HCT116 (cell line): ENCODE data around the gene HOXA7. TPM values are rescaled to one million over a fixed set of nuclear protein-coding genes. Genes with fewer than 3 reads are reported as not detected.

Source experiments
- ATAC-seq: fragments of 200-7000 bp; cut with Tn5 transposase; 2 replicates; pipeline ENCODE4 v1.9.1; 2020; ENCODE audit warnings: mild to moderate bottlenecking, moderate library complexity
- BruUV-seq: library from RNA; stranded (reverse); fragments of 400-500 nt; replicated peaks from 2 replicates; lab custom pipeline; 2021; lab: Mats Ljungman, UMichigan
- CTCF ChIA-PET: fragments of 300-600 bp; sonication (Branson Sonifier 250); formaldehyde crosslinking; loops from one replicate; lab custom pipeline; 2021; ENCODE audit warnings: antibody characterized with exemption; lab: Charles Lee
- POLR2A ChIA-PET: fragments of 300-600, 350-600 bp; sonication (Branson Sonifier 250); formaldehyde crosslinking; loops from one replicate; lab custom pipeline; 2021; ENCODE audit warnings: antibody characterized with exemption; lab: Charles Lee
- RAD21 ChIA-PET, 2 experiments: fragments of 300-600 bp; sonication (Branson Sonifier 250); formaldehyde crosslinking; loops; one replicate each; lab custom pipeline; 2023; ENCODE audit warnings: low total read pairs in 2 of 2; ENCODE audit not compliant: uncharacterized antibody in 2 of 2, unreplicated experiment in 2 of 2, low non-redundant PET in 1 of 2; lab: Charles Lee
- DNase-seq: peaks from one replicate; pipeline ENCODE4 v3.0.0-alpha.2; 2010; ENCODE audit warnings: low read depth, low spot score
- H2AFZ ChIP-seq: fragments of 200-600 bp; shearing (Covaris generic), sonication (generic); 2 replicates; pipeline ENCODE4 v1.6.1; 2017; ENCODE audit warnings: low read depth, mixed run types, mixed read lengths, antibody characterized with exemption, low read length; ENCODE audit not compliant: poor library complexity, severe bottlenecking
- H3K27ac ChIP-seq: 2 replicates; pipeline ENCODE4 v1.5.1; 2012; ENCODE audit warnings: low read depth, low read length
- H3K27me3 ChIP-seq: fragments of 200-600 bp; sonication (generic); 2 replicates; pipeline ENCODE4 v1.6.1; 2016; ENCODE audit warnings: mixed run types, low read length, mixed read lengths; ENCODE audit not compliant: insufficient read depth
- H3K36me3 ChIP-seq, 2 experiments: fragments of 200-500 bp in 1 of 2; fragments of 200-600 bp in 1 of 2; sonication (Bioruptor generic) in 1 of 2; sonication (generic) in 1 of 2; 2 replicates each; pipeline versions ENCODE4 v1.5.1 to v1.6.1; 2014 to 2016; ENCODE audit warnings: low read length in 2 of 2, inconsistent platforms in 1 of 2, mixed read lengths in 1 of 2, mixed run types in 1 of 2; ENCODE audit not compliant: insufficient read depth in 2 of 2, control insufficient read depth in 1 of 2
- H3K4me1 ChIP-seq, 2 experiments: fragments of 200-600 bp in 1 of 2; sonication (generic) in 1 of 2; 2 replicates each; pipeline versions ENCODE4 v1.5.1 to v1.6.1; 2012 to 2017; ENCODE audit warnings: low read length in 2 of 2, inconsistent platforms in 1 of 2, mild to moderate bottlenecking in 1 of 2, mixed read lengths in 1 of 2, mixed run types in 1 of 2, moderate library complexity in 1 of 2; ENCODE audit not compliant: insufficient read depth in 2 of 2, control insufficient read depth in 1 of 2
- H3K4me2 ChIP-seq: fragments of 200-600 bp; sonication (generic); 2 replicates; pipeline ENCODE4 v1.6.1; 2017; ENCODE audit warnings: mixed run types, low read length, mixed read lengths
- H3K4me3 ChIP-seq, 2 experiments: fragments of 200-600 bp in 1 of 2; sonication (generic) in 1 of 2; replicated peaks in 1 of 2; 2 replicates each; pipeline ENCODE4 v1.5.1; 2011 to 2016; ENCODE audit warnings: low read length in 2 of 2, control low read depth in 1 of 2, low read depth in 1 of 2, mild to moderate bottlenecking in 1 of 2, mixed read lengths in 1 of 2, mixed run types in 1 of 2
- H3K79me2 ChIP-seq: fragments of 200-600 bp; sonication (generic); 2 replicates; pipeline ENCODE4 v1.6.1; 2017; ENCODE audit warnings: mild to moderate bottlenecking, mixed run types, low read length, moderate library complexity, mixed read lengths; ENCODE audit not compliant: insufficient read depth
- H3K9ac ChIP-seq: fragments of 200-600 bp; sonication (generic); 2 replicates; pipeline ENCODE4 v1.6.1; 2016; ENCODE audit warnings: low read length, mixed read lengths
- H3K9me2 ChIP-seq: fragments of 200-600 bp; sonication (generic), shearing (Covaris generic); 2 replicates; pipeline ENCODE4 v1.6.1; 2017; ENCODE audit warnings: mixed run types, mild to moderate bottlenecking, moderate library complexity; ENCODE audit not compliant: insufficient read depth
- H3K9me3 ChIP-seq, 2 experiments: fragments of 200-500 bp in 1 of 2; fragments of 200-600 bp in 1 of 2; sonication (Bioruptor generic) in 1 of 2; sonication (generic) in 1 of 2; 2 replicates each; pipeline ENCODE4 v1.6.1; 2014 to 2017; ENCODE audit warnings: low read length in 2 of 2, mixed read lengths in 2 of 2, inconsistent platforms in 1 of 2, low read depth in 1 of 2, mild to moderate bottlenecking in 1 of 2, mixed run types in 1 of 2, moderate library complexity in 1 of 2; ENCODE audit not compliant: control insufficient read depth in 1 of 2, insufficient read depth in 1 of 2
- H4K20me1 ChIP-seq: fragments of 200-600 bp; sonication (generic), shearing (Covaris generic); 2 replicates; pipeline ENCODE4 v1.6.1; 2017; ENCODE audit warnings: mixed run types, mild to moderate bottlenecking, moderate library complexity; ENCODE audit not compliant: insufficient read depth
- ATF3 ChIP-seq: IDR thresholded peaks from 2 replicates; pipeline ENCODE4 v1.6.1; 2012
- CBX3 ChIP-seq: IDR thresholded peaks from 2 replicates; pipeline ENCODE4 v1.6.1; 2012; ENCODE audit warnings: low read depth
- CEBPB ChIP-seq: IDR thresholded peaks from 2 replicates; pipeline ENCODE4 v1.6.1; 2012; ENCODE audit warnings: low read depth
- CTCF ChIP-seq, 3 experiments: fragments of 200-600 bp in 1 of 3; sonication (generic) in 1 of 3; IDR thresholded peaks in 2 of 3; conservative IDR thresholded peaks in 1 of 3; 2 replicates each; pipeline ENCODE4 v1.5.1; 2012 to 2017; ENCODE audit warnings: low read depth in 2 of 3, low read length in 2 of 3, antibody characterized with exemption in 1 of 3, borderline replicate concordance in 1 of 3, control low read depth in 1 of 3, mild to moderate bottlenecking in 1 of 3, mixed read lengths in 1 of 3, mixed run types in 1 of 3, moderate library complexity in 1 of 3; ENCODE audit not compliant: insufficient read depth in 1 of 3
- ELF1 ChIP-seq: IDR thresholded peaks from 2 replicates; pipeline ENCODE4 v1.6.1; 2012; ENCODE audit warnings: low read depth, borderline replicate concordance
- EZH2 ChIP-seq: fragments of 200-600 bp; sonication (generic); IDR thresholded peaks from 2 replicates; pipeline ENCODE4 v1.6.1; 2017; ENCODE audit warnings: antibody characterized with exemption, mixed run types
- EZH2phosphoT487 ChIP-seq: fragments of 200-600 bp; IDR thresholded peaks from 2 replicates; pipeline ENCODE4 v1.6.1; 2018; ENCODE audit warnings: antibody characterized with exemption, borderline replicate concordance
- FOSL1 ChIP-seq: IDR thresholded peaks from 2 replicates; pipeline ENCODE4 v1.6.1; 2012; ENCODE audit warnings: low read depth
- JUND ChIP-seq: IDR thresholded peaks from 2 replicates; pipeline ENCODE4 v1.6.1; 2012
- MAX ChIP-seq: IDR thresholded peaks from 2 replicates; pipeline ENCODE4 v1.6.1; 2012
- POLR2AphosphoS5 ChIP-seq: IDR thresholded peaks from 2 replicates; pipeline ENCODE4 v1.6.1; 2011; ENCODE audit warnings: mild to moderate bottlenecking, low read depth, low read length, moderate library complexity
- RAD21 ChIP-seq: IDR thresholded peaks from 2 replicates; pipeline ENCODE4 v1.6.1; 2012; ENCODE audit warnings: low read depth, mild to moderate bottlenecking
- REST ChIP-seq: IDR thresholded peaks from 2 replicates; pipeline ENCODE4 v1.6.1; 2012; ENCODE audit warnings: low read depth
- SP1 ChIP-seq: IDR thresholded peaks from 2 replicates; pipeline ENCODE4 v1.6.1; 2012; ENCODE audit warnings: low read depth
- SRF ChIP-seq: IDR thresholded peaks from 2 replicates; pipeline ENCODE4 v1.6.1; 2012; ENCODE audit warnings: low read depth
- TCF7L2 ChIP-seq: IDR thresholded peaks from 2 replicates; pipeline ENCODE4 v1.7.0; 2011; ENCODE audit warnings: borderline replicate concordance, inconsistent platforms; ENCODE audit not compliant: insufficient read depth, insufficient read length; ENCODE audit errors: extremely low read depth
- YY1 ChIP-seq: IDR thresholded peaks from 2 replicates; pipeline ENCODE4 v1.6.1; 2011; ENCODE audit warnings: low read length, low read depth, moderate library complexity, mild to moderate bottlenecking; ENCODE audit not compliant: insufficient replicate concordance; ENCODE audit errors: extremely low read depth
- ZBTB33 ChIP-seq: IDR thresholded peaks from 2 replicates; pipeline ENCODE4 v1.6.1; 2011; ENCODE audit warnings: mild to moderate bottlenecking, low read length, moderate library complexity; ENCODE audit not compliant: insufficient replicate concordance; ENCODE audit errors: extremely low read depth
- ZFX ChIP-seq: fragments of 450-650 bp; IDR thresholded peaks from 2 replicates; pipeline ENCODE4 v1.6.1; 2017
- intact Hi-C: fragments of 100-400 bp; cut with micrococcal nuclease; formaldehyde crosslinking; loops from 2 replicates; pipeline ENCODE4 v1.10.0; 2022
- total RNA-seq: library from RNA; stranded (reverse); gene quantifications from one replicate; pipeline ENCODE4 v1.2.1, GENCODE V29; 2021; ENCODE audit not compliant: unreplicated experiment

Gene HOXA7
- total RNA-seq, 1 experiment from 2014 or later: 15.0 TPM

GRCh38 chr7:27175626-27176523 is 19.4 kb upstream of the HOXA7 start:
- H3K4me3 ChIP-seq: no peak overlapping the region
- no peaks in the 10 kb centered on the region for H4K20me1 ChIP-seq
- peaks cover 34 to 58% of the 10 kb centered on the region in 2 experiments for H3K4me1 ChIP-seq
- CTCF ChIA-PET: no interaction called here
- intact Hi-C loops: no loop called here
- DNase-seq: no peak
- RAD21 ChIA-PET: no interaction called here
- POLR2A ChIA-PET: interaction anchor here (1.2 to 2.2 kb wide), 2 partner anchors 9 kb away, joined by 4 to 7 read pairs; partner anchors contain the start of gene HOXA11
- no peak overlapping the region for H2AFZ ChIP-seq
- no peaks in the 10 kb centered on the region for H3K27me3 ChIP-seq
- H3K36me3 ChIP-seq: no peaks in the 10 kb centered on the region
- peaks cover 40% of the 10 kb centered on the region for H3K79me2 ChIP-seq
- ATAC-seq: no peak
- no peak overlapping the region for H3K27ac ChIP-seq
- BruUV-seq: no TSS peak
- H3K9me3 ChIP-seq: no peaks in the 10 kb centered on the region
- H3K4me2 ChIP-seq: no peak overlapping the region
- no peaks in the 10 kb centered on the region for H3K9me2 ChIP-seq
- H3K9ac ChIP-seq: no peak overlapping the region
- TF ChIP-seq EZH2 (no peak), SP1 (no peak), REST (no peak), JUND (no peak), ELF1 (no peak), ZBTB33 (no peak), CEBPB (no peak), CTCF (IDR thresholded peaks at IDR 0.05 in 2 of 3, conservative IDR thresholded peaks at IDR 0.05 in 1 of 3; ENCODE audit: borderline replicate concordance in 1 of 3, insufficient read depth in 1 of 3, low read depth in 2 of 3, low read length in 2 of 3) (no peak), MAX (no peak), POLR2AphosphoS5 (no peak), CBX3 (no peak), ZFX (no peak), EZH2phosphoT487 (no peak), ATF3 (no peak), RAD21 (no peak), FOSL1 (no peak), YY1 (no peak), TCF7L2 (no peak), SRF (no peak)
